ENCODE data around the gene TBCEL.

DNA sequence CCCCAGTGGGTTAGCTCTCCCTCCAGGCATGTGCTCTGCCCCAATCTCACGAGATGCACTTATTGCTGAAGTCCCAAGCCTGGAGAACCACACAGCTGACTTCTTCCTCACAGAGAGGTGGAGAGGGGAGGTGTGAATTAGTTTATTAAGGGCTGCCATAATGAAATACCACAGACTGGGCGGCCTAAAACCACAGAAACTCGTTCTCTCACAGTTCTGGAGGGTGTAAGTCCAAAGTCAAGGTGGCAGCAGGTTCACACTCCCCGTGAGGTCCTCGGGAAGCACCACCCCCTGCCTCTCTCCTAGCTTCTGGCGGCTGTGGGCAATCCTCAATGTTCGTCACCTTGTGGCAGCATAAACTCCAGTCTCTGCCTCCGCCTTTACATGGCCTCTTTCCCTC, 116.5 kb downstream of the TBCEL start:
- TF ChIP-seq, protein P1, sequence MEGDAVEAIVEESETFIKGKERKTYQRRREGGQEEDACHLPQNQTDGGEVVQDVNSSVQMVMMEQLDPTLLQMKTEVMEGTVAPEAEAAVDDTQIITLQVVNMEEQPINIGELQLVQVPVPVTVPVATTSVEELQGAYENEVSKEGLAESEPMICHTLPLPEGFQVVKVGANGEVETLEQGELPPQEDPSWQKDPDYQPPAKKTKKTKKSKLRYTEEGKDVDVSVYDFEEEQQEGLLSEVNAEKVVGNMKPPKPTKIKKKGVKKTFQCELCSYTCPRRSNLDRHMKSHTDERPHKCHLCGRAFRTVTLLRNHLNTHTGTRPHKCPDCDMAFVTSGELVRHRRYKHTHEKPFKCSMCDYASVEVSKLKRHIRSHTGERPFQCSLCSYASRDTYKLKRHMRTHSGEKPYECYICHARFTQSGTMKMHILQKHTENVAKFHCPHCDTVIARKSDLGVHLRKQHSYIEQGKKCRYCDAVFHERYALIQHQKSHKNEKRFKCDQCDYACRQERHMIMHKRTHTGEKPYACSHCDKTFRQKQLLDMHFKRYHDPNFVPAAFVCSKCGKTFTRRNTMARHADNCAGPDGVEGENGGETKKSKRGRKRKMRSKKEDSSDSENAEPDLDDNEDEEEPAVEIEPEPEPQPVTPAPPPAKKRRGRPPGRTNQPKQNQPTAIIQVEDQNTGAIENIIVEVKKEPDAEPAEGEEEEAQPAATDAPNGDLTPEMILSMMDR (IDR thresholded peaks at IDR 0.05; ENCODE audit: low read length): no peak
- no peak for TF ChIP-seq EZH2 (optimal IDR thresholded peaks at IDR 0.05; ENCODE audit: low read depth, low read length)
- no peak for TF ChIP-seq EZH2phosphoT487 (IDR thresholded peaks at IDR 0.05; ENCODE audit: low read length)
